NCI-H1105 (cell line): Measurements from ENCODE around the gene LPP.
A peak's percentile ranks its signal among the peaks of the same experiment; 100 is the strongest.

ENCODE experiments used
- DNase-seq: peaks from one replicate; lab custom pipeline; 2025; lab: John Stamatoyannopoulos, UW

Gene LPP

GRCh38 chr3:188330138-188330537 lies 176.2 kb downstream of the LPP start:
- no peak for DNase-seq

DNA sequence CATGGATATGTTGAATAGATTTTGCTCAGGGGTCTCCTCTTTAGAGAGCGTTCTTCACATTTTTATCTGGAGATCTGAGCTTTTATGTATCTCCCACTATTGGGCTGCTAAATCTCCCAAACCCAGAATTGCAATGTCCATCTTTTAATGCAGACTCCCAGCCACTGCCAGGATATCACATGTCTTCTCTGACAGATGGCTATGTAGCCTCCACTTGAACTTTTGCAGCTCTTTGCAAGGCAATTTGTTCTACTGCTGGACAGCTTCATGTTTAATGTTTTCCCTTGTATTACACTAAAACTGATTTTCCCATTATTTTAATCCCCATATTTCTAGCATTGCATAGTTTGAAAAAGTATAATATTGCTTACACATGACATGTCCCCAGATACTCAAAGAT lies 177.2 kb downstream of the LPP start:
- no peak for DNase-seq

DNA sequence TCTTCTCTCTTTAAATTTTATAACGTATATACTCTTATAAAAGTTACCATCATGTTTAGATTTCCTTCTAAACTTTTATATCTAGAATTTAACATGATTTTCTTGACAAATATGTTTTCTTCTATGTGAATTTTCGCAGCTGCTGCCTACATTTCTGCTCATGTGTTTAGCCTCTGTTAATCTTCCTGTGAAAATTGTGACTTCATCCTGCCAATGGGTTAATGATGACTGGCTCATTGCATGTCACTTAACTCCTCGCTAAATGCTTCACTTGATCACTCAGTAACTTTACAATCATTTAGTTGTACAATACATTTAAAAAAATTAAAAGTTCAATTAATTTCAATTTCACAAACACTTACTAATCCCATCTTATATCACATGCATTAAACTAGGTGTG lies 178.1 kb downstream of the LPP start:
- DNase-seq, result no peak

DNA sequence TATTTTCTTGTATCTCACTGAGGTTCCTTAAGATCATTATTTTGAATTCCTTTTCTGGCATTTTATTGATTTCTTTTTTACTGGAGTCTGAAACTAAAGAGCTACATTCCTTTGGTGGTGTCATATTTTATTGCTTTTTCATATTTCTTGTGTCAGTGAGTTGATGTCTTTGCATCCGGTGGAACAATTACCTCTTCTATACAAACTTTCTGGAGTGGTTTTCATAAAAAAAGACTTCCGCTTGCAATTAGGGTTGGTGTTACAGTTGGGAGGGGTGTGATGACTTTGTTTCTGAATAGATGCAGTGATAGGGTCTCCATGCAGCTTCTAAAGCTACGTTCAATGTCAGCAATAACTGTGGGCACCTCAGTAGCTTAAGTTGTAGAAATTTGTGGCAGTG lies 181.7 kb downstream of the LPP start:
- DNase-seq, result no peak

- no peak for DNase-seq
Observed at GRCh38 chr3:188336178-188336577, 182.2 kb downstream of the LPP start.

- DNase-seq, result no peak
Observed at GRCh38 chr3:188337232-188337631, 183.3 kb downstream of the LPP start.

GRCh38 chr3:188338086-188338485 lies 184.1 kb downstream of the LPP start:
- no peak for DNase-seq

- DNase-seq, result no peak
Observed at GRCh38 chr3:188339410-188340295, 185.7 kb downstream of the LPP start.

DNA sequence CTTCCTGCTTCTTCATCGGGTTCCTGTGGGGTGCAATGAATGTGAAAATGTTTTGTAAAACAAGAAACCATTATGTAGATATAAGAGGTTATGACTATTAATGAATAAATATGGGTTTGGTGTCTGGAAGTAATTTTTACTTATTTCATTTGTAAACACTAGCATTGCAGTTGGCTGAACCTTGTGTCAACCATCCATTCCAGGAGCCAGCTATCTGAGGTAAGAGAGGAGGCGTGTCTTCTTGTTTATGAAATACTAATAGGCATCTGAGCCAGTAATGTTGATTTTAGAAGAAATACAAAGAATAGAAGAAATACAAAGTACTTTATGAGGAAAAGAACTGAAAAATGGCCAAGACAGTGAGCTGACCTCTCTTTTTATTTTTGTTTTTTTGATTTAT lies 187.5 kb downstream of the LPP start:
- no peak for DNase-seq

GRCh38 chr3:188342991-188343732 lies 189.2 kb downstream of the LPP start:
- DNase-seq, result no peak

DNA sequence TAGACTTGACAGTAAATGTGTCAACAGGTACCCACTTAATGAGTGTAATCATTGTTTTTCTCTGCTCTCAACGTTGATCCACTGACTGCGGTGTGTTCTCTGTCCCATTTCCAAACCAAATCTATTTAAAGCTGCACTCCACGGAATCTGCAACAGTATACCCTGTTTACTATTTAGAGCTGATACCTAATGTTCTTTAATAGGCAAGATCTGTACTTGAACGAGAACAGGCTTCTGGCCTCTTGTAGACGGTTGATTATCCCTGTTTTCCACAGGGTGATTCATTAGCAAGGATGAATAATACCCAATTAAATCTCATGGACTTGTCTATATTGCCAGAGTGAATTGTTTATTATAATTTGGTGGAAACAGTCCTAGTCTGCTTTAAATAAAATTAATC lies 189.9 kb downstream of the LPP start:
- peak; percentile 61 for DNase-seq

DNA sequence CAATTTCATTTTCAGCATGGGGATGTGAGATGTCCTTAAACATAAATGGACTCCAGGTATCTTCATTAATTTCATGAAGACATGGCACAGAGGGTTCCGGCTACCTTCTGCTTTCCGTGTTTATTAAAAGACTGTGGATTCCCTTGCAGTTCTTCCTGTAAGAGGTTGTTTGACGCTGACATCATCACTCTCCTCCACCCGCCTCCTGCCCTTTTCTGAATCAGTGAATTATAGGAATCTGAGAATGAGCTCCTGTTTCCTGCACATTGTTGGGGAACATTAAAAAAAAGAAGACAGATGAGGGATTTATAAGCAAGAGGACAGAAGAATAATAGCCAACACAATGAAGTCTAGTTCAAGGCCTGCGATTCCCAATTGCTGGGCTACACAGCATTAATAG lies 191.3 kb downstream of the LPP start:
- DNase-seq, result no peak

DNA sequence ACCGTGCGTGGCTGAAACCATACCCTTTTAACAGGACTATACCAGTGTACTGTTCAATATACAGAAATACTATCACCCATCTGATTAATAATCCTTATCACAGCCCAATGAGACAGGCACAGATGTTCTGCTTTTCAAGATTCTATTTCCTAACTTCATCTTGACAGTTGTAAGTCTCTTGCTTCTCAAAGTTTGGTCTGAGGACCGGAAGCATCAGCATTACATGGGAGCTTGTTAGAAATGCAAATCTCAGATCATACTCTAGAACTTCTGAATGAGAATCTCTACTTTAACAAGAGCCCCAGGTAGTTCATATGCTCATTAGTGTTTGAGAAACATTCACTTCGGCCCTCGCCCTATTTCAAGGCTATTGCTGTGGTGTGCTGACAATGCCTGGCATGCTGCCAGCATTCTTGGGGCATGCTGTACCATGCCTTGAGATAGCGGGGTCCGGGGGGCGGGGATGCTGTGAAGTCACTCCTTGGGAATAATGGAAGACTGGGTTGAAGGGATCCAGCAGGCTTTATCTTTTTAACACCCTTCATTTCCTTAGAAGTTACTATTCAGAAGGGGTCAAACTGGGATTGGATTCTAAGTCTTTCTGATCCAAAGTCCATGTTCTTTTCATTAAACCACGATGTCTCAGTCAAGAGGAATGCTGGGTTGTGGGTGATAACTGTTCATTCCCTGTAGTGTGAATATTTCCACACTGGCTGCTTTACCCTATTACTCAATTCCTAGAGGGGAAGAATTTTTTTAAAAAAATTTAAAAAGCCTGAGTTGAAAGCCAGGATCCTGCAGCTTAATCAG lies 194.7 kb downstream of the LPP start:
- peak; percentile 17 for DNase-seq

DNA sequence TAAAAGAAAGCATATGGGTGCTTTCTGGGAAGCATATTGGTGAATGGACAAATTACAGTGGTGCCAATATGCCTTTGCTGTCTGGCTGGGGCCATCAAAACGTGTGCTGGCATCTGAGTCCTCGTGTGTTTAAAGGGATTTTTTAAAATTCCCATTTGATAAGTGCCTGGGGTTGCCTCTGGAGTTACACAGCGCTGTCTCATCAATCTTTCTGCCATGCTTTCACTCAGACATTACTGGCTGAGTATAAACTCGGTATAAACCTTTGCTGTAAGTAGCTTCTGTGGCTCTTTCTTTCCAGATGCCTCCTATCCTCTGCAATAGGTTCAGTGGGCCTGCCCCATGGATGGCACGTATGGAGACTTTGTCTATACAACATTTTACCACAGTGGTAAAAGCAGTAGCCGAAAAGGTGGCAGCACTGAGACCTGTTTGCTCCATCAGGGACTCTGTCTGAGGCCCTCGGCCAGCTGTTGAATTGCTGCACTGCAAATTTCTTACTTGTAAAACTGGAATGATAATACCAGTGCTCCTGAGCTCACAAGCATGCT lies 195.5 kb downstream of the LPP start:
- no peak for DNase-seq

DNA sequence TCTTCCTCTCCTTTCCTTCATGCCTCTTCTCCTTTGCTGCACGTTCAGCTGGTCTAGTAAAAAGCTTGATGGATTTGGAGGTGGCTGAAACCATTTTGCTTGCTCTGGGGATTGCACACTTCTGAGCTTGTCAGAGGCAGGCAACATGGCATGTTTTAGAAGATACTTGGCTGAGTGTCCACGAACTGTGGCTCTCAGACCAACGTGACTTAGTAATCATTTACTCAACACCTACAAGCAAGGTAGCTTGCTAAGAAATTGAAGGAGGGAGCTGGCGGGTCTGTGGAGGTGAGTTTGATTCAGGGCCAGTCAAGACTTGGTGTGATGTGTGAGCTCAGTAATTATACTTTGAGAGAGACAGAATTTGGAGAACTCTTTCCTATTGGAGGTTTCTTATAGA lies 196.0 kb downstream of the LPP start:
- DNase-seq, result no peak

DNA sequence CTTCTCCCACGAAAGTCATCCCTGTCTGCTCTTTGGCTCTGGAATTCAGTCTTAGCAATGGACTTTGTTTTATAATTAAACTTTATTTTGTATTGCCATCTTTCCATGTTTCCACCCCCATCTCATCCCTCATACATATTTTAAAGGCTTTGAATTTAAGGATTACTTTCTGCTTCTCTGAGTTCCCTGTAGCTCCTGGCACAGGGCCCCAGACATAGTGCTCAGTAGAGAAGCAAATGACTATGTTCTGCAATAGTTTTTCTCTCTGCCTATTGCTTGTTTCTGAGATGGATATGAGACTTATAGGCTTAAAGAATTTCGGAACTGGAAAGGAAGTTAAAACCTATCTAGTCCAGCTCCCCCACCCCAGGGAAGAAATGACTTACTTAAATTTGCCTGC lies 197.0 kb downstream of the LPP start:
- no peak for DNase-seq

- DNase-seq, result no peak
Observed at GRCh38 chr3:188351648-188352047, 197.7 kb downstream of the LPP start.

DNA sequence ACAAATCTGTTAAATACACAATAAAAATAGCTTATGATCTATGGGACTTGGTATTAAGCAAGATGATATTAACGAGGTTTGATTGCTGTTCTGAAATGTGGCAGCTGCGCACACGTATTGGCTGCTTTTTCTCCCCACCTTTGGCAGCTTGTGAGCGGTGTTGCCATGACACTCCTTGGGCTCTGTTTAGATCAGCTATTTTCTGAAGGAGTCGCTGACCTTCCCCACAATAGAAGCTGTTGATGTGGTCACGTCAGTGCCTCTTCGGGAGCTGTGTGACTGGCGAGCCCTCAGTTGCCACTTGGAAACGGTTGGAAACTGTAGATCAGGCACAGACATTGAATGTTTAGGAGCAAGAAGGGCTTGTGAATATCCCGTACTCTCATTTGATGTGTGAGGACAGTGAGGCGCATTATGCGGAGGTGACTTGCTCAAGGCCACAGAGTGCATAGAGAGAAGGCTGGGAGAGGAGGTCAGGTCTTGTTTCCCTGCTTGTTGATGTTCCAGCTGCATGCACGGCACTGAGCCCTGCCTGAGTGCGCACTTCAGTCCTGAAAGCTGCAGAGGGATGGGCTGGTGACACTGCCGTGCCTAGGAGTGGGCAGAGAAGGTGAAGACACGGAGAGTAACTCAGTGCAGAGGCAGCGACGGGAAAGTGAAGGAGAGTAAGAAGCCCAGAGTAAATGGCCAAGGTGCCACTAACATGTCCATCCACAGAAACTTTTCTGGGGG lies 198.4 kb downstream of the LPP start:
- no peak for DNase-seq

- no peak for DNase-seq
Observed at GRCh38 chr3:188353426-188353825, 199.5 kb downstream of the LPP start.

- no peak for DNase-seq
Observed at GRCh38 chr3:188358787-188359493, 205.0 kb downstream of the LPP start.

GRCh38 chr3:188360364-188360881 lies 206.5 kb downstream of the LPP start:
- DNase-seq, result no peak
